ENCODE measurements around the gene ARFGAP2.

The ARFGAP2 gene

DNA sequence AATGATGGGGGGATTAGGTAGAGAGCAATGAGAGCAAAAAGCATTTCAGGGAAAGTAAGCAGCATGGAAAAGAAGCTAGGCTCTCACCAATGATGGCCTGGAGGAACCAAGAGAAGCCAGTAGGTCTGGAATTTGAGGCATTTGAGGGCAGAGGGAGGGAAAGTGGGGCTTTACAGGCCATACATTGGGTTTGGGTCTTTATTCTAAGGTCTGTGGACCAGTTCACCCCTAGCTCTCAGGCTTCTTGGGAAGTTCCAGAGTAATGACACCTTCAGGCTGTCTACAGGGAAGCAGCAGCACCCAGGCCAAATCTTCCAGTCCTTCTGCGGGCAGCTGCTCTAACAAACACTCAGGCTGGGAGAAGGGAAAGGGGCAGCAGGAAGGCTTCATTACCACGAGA is 29.4 kb downstream of the ARFGAP2 start:
- no peak overlapping the region for H3K4me3 ChIP-seq (ENCODE audit: low read depth, low read length)
- TF ChIP-seq CTCF (IDR thresholded peaks at IDR 0.05; ENCODE audit: low read depth, low read length) = no peak

GRCh38 chr11:47144541-47144940 is 32.1 kb downstream of the ARFGAP2 start:
- TF ChIP-seq CTCF (IDR thresholded peaks at IDR 0.05; ENCODE audit: low read depth, low read length) = no peak
- H3K4me3 ChIP-seq (ENCODE audit: low read depth, low read length) = no peak overlapping the region

DNA sequence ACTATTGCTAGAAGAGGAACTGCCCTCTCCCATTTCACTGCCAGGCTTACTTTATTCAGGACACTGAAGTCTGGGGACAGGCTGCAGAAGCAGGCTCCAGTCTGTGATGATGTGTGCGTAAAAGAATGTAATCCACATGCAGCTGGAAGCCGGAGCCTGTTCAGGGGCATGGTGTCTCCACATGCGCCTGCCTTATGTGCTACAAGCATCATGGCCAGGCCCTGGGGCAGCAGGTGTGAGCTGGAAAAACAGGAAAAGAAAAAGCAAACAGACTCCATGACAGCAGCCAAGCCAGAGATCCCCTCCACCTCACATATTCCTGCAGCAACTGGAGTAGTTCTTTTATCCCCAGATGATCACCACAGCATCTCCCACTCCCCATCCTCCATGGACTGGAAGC is 33.4 kb downstream of the ARFGAP2 start:
- no peak for TF ChIP-seq CTCF (IDR thresholded peaks at IDR 0.05; ENCODE audit: low read depth, low read length)
- H3K4me3 ChIP-seq (ENCODE audit: low read depth, low read length) = no peak overlapping the region

GRCh38 chr11:47139878-47140277 is 36.8 kb downstream of the ARFGAP2 start:
- no peak overlapping the region for H3K4me3 ChIP-seq (ENCODE audit: low read depth, low read length)
- TF ChIP-seq CTCF (IDR thresholded peaks at IDR 0.05; ENCODE audit: low read depth, low read length) = no peak

- TF ChIP-seq CTCF (IDR thresholded peaks at IDR 0.05; ENCODE audit: low read depth, low read length) = no peak
- H3K4me3 ChIP-seq (ENCODE audit: low read depth, low read length) = no peak overlapping the region
These were observed 39.2 kb downstream of the ARFGAP2 start for GRCh38 chr11:47137476-47137875.

- TF ChIP-seq CTCF (IDR thresholded peaks at IDR 0.05; ENCODE audit: low read depth, low read length) = no peak
- H3K4me3 ChIP-seq (ENCODE audit: low read depth, low read length) = no peak overlapping the region
These were observed 39.8 kb downstream of the ARFGAP2 start for GRCh38 chr11:47136921-47137320.

- no peak for TF ChIP-seq CTCF (IDR thresholded peaks at IDR 0.05; ENCODE audit: low read depth, low read length)
- no peak overlapping the region for H3K4me3 ChIP-seq (ENCODE audit: low read depth, low read length)
These were observed 40.4 kb downstream of the ARFGAP2 start for GRCh38 chr11:47136327-47136726.
